ENCODE data around the gene NUDT2.

Gene NUDT2

DNA sequence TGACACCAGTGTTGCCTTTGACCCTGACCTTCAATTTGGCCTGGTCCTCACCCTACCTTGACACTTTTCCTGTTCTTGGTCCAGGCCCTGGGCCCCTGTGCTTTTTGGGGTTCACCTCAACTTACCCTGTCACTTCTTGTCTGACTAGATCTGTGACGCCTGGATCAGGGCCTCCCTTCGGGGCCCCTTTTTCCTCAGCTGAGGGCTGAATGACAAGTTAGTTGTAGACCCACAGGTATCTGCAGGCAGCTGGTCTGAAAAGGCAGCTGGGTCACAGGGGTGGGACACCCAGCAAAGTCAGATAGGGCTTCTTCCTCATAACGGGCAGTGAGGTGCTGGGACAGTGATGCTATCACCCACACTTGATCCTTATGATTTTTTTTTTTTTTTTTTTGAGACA lies 57.3 kb downstream of the NUDT2 start (continued):
- no peak for TF ChIP-seq ZBTB10 (tag by site-specific recombination; IDR thresholded peaks at IDR 0.05)
- TF ChIP-seq HIC1 (tag by site-specific recombination; IDR thresholded peaks at IDR 0.05), result no peak

DNA sequence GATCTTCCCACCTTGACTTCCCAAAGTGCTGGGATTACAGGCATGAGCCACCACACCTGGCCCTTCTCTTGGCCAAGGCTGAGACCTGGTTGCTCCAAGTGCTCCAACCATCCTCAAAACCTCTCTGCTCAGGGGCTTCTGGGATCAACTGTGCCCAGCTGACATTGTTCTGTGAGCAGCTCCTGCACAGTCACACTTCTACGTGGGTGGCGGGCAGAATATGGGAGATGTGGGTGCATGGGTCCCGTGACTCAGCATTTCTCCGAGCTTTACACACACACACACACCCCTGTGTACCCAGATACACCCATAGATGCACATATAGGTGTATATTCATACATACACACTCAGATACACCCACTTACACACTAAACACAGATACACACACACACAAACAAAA lies 57.9 kb downstream of the NUDT2 start:
- no peaks in the 10 kb centered on the region for H3K36me3 ChIP-seq (ENCODE audit: control insufficient read depth in 2 of 2, insufficient read depth in 1 of 2, low read length in 2 of 2)
- ChIA-PET POLR2A (no interaction called here), CTCF (interaction anchor here (1.0 to 2.5 kb wide), 4 partner anchors 8 to 161 kb away, joined by 3 to 23 read pairs (median 10); no protein-coding TSS in a partner anchor)
- no peaks in the 10 kb centered on the region for H3K4me1 ChIP-seq (ENCODE audit: control insufficient read depth, insufficient read depth, low read length)
- no peak for TF ChIP-seq MYNN (tag by site-specific recombination; IDR thresholded peaks at IDR 0.05; ENCODE audit: borderline replicate concordance)
- TF ChIP-seq ZFHX2 (tag by site-specific recombination; conservative IDR thresholded peaks at IDR 0.05), result 0 out of 2 replicates have a peak, but pooled peaks have one; percentile 32
- no peak overlapping the region for H3K27ac ChIP-seq (ENCODE audit: extremely low read depth, low read depth, low read length)
- H3K4me3 ChIP-seq (ENCODE audit: low read depth, low read length), result no peak overlapping the region
- H3K9me3 ChIP-seq (ENCODE audit: control insufficient read depth, insufficient read depth, low read depth, low read length), result no peaks in the 10 kb centered on the region

GRCh38 chr9:34392511-34392910 lies 63.1 kb downstream of the NUDT2 start:
- no peak overlapping the region for H3K4me3 ChIP-seq (ENCODE audit: low read depth, low read length)
- no peak overlapping the region for H3K27ac ChIP-seq (ENCODE audit: extremely low read depth, low read depth, low read length)
- no peaks in the 10 kb centered on the region for H3K9me3 ChIP-seq (ENCODE audit: control insufficient read depth, insufficient read depth, low read depth, low read length)
- H3K36me3 ChIP-seq (ENCODE audit: control insufficient read depth in 2 of 2, insufficient read depth in 1 of 2, low read length in 2 of 2), result peaks cover 0 to 3% of the 10 kb centered on the region in 2 experiments; a peak in 1 of 3 replicates
- no peak for TF ChIP-seq HOXD13 (CRISPR knock-in tag; IDR thresholded peaks at IDR 0.05; ENCODE audit: borderline replicate concordance)
- TF ChIP-seq ZNF510 (tag by site-specific recombination; IDR thresholded peaks at IDR 0.05; ENCODE audit: insufficient replicate concordance), result no peak
- no peak for TF ChIP-seq OSR2 (tag by site-specific recombination; IDR thresholded peaks at IDR 0.05)
- TF ChIP-seq, protein P1, sequence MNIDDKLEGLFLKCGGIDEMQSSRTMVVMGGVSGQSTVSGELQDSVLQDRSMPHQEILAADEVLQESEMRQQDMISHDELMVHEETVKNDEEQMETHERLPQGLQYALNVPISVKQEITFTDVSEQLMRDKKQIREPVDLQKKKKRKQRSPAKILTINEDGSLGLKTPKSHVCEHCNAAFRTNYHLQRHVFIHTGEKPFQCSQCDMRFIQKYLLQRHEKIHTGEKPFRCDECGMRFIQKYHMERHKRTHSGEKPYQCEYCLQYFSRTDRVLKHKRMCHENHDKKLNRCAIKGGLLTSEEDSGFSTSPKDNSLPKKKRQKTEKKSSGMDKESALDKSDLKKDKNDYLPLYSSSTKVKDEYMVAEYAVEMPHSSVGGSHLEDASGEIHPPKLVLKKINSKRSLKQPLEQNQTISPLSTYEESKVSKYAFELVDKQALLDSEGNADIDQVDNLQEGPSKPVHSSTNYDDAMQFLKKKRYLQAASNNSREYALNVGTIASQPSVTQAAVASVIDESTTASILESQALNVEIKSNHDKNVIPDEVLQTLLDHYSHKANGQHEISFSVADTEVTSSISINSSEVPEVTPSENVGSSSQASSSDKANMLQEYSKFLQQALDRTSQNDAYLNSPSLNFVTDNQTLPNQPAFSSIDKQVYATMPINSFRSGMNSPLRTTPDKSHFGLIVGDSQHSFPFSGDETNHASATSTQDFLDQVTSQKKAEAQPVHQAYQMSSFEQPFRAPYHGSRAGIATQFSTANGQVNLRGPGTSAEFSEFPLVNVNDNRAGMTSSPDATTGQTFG (tag by site-specific recombination; IDR thresholded peaks at IDR 0.05; ENCODE audit: borderline replicate concordance), result no peak
- no peak for TF ChIP-seq ZNF433 (tag by site-specific recombination; IDR thresholded peaks at IDR 0.05; ENCODE audit: low read depth)
- no peak for TF ChIP-seq ZNF530 (tag by site-specific recombination; IDR thresholded peaks at IDR 0.05; ENCODE audit: low read depth)
- no peak for TF ChIP-seq ZFP3 (tag by site-specific recombination; IDR thresholded peaks at IDR 0.05; ENCODE audit: low read depth)
- TF ChIP-seq ZNF394 (tag by site-specific recombination; IDR thresholded peaks at IDR 0.05; ENCODE audit: borderline replicate concordance), result no peak
- no peak for TF ChIP-seq ZSCAN23 (tag by site-specific recombination; IDR thresholded peaks at IDR 0.05)
- TF ChIP-seq REPIN1 (tag by site-specific recombination; IDR thresholded peaks at IDR 0.05; ENCODE audit: low read depth), result no peak
- no peak for TF ChIP-seq ZNF239 (tag by site-specific recombination; IDR thresholded peaks at IDR 0.05)
- TF ChIP-seq ZNF626 (tag by site-specific recombination; IDR thresholded peaks at IDR 0.05), result no peak
- no peak for TF ChIP-seq BCL11A (tag by site-specific recombination; IDR thresholded peaks at IDR 0.05; ENCODE audit: low read depth)
- TF ChIP-seq ZNF202 (tag by site-specific recombination; IDR thresholded peaks at IDR 0.05; ENCODE audit: borderline replicate concordance), result no peak
- H3K4me1 ChIP-seq (ENCODE audit: control insufficient read depth, insufficient read depth, low read length), result no peaks in the 10 kb centered on the region
- ChIA-PET POLR2A (no interaction called here), CTCF (interaction anchor here (1.0 to 4.3 kb wide), 3 partner anchors 11 to 110 kb away, joined by 3 to 46 read pairs (median 4); no protein-coding TSS in a partner anchor)

All from HEK293 (cell line).